ENCODE results near the gene ZBTB8B.

GRCh38 chr1:32501865-32502264 is 37.0 kb downstream of the ZBTB8B start:
- peak; percentile 48 to 99 for TF ChIP-seq POLR2AphosphoS5 (IDR thresholded peaks at IDR 0.05; ENCODE audit: insufficient read depth in 1 of 2, low read depth in 1 of 2)
- TF ChIP-seq CTCF (IDR thresholded peaks at IDR 0.05), result no peak

All from vagina (tissue), 2 donors.